Measurements from ENCODE around the gene ASTN2.

ASTN2 gene

DNA sequence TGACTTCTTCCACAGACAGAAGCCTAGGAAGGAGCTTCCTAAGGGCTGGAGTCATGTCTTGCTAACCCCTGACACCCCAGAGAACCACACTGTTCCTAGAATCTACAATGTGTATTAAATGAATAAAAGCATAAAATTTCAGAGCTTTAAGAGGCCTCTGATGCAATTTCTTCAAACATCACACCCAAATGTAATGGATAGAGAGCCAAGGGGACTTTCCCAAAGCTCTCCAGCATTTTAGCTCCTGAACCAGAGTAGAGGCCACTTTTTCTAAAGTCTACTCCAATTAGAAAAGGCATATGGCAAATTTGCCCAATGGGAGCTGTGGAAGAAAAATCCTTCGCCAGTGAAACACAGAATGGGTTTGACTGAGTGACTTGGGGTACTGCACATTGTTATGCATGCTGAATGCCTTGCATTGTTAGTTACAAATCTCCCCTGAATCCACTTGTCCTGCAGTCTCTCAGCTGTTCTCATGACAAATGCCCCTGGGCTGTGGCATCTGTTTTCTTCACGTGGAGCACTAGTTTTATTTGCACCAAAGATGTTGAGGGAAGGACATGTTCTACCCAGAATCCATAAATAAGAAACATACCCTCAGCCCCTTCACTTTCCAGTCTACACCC is 334.0 kb downstream of the ASTN2 start:
- TF ChIP-seq, protein P1, sequence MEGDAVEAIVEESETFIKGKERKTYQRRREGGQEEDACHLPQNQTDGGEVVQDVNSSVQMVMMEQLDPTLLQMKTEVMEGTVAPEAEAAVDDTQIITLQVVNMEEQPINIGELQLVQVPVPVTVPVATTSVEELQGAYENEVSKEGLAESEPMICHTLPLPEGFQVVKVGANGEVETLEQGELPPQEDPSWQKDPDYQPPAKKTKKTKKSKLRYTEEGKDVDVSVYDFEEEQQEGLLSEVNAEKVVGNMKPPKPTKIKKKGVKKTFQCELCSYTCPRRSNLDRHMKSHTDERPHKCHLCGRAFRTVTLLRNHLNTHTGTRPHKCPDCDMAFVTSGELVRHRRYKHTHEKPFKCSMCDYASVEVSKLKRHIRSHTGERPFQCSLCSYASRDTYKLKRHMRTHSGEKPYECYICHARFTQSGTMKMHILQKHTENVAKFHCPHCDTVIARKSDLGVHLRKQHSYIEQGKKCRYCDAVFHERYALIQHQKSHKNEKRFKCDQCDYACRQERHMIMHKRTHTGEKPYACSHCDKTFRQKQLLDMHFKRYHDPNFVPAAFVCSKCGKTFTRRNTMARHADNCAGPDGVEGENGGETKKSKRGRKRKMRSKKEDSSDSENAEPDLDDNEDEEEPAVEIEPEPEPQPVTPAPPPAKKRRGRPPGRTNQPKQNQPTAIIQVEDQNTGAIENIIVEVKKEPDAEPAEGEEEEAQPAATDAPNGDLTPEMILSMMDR (IDR thresholded peaks at IDR 0.05; ENCODE audit: insufficient read depth, low read length, poor library complexity, severe bottlenecking), result no peak
- no peak for DNase-seq (ENCODE audit: extremely low read depth, insufficient read length)
- Histone ChIP-seq H3K4me3 (replicated peaks; ENCODE audit: low read depth, low read length) (no peak overlapping the region), H3K36me3 (ENCODE audit: control insufficient read depth, insufficient read depth, low read length) (no peaks in the 10 kb centered on the region), H3K27me3 (replicated peaks; ENCODE audit: control insufficient read depth, insufficient read depth, low read length) (no peaks in the 10 kb centered on the region; the same call in 1 of the 2 replicates)

DNA sequence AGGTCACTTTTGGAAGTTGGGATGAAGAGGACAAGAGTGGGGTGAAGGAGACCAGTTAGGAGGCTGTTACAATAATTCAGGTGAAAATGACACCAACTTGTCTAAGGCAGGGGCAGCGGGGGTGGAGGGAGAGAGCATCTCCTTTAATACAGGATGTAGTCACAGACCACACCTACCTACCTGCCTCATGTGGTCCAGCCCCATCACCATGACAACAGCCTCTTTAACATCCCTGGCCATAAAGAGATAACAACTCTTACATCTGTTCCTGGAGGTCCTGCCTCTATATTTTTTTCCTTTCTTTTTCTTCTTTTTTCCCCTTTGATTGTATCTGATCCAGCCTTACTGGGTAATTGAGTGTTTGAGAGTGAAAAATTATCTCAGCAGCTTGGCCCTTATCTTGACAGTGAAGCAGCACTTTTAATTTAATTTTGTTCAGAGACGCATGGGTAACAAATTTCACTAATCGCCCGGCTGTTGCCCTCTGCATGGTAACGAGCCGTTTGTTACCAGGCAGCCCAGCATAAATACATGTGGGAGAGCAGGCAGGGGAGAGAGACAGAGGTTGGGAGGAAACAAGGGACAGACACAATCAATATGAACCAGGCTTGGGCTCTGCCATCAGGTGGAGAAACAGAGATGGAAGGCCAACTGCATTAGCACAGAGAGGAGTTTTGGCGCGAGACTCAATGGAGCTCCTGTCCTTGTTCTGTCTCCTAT is 338.1 kb downstream of the ASTN2 start:
- DNase-seq (ENCODE audit: extremely low read depth, insufficient read length), result no peak
- Histone ChIP-seq H3K36me3 (ENCODE audit: control insufficient read depth, insufficient read depth, low read length) (no peaks in the 10 kb centered on the region), H3K27me3 (replicated peaks; ENCODE audit: control insufficient read depth, insufficient read depth, low read length) (no peaks in the 10 kb centered on the region; the same call in 1 of the 2 replicates), H3K4me3 (replicated peaks; ENCODE audit: low read depth, low read length) (no peak overlapping the region)
- TF ChIP-seq, protein P1 (IDR thresholded peaks at IDR 0.05; ENCODE audit: insufficient read depth, low read length, poor library complexity, severe bottlenecking), result no peak

DNA sequence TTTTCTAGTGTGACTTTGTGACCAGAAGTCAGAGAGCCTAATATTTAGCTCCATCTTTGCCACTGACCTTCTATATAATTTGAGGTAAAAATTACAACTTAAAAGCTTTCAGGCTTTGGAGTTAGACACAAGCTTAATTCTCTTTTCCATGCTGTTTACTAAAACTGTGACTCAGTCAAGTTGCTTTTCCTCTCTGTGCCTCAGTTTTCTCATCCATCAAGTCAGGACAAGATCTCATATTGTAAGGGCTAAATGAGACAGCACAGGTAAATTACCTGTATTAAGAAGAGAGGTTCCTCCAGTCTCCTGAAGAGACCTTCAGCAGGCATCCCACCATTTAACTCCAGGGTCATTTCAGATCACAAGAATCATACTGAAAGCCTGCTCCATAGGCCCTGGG is 339.2 kb downstream of the ASTN2 start:
- Histone ChIP-seq H3K27me3 (replicated peaks; ENCODE audit: control insufficient read depth, insufficient read depth, low read length) (no peaks in the 10 kb centered on the region; the same call in 1 of the 2 replicates), H3K36me3 (ENCODE audit: control insufficient read depth, insufficient read depth, low read length) (no peaks in the 10 kb centered on the region), H3K4me3 (replicated peaks; ENCODE audit: low read depth, low read length) (no peak overlapping the region)
- DNase-seq (ENCODE audit: extremely low read depth, insufficient read length), result no peak
- TF ChIP-seq, protein P1 (IDR thresholded peaks at IDR 0.05; ENCODE audit: insufficient read depth, low read length, poor library complexity, severe bottlenecking), result no peak

DNA sequence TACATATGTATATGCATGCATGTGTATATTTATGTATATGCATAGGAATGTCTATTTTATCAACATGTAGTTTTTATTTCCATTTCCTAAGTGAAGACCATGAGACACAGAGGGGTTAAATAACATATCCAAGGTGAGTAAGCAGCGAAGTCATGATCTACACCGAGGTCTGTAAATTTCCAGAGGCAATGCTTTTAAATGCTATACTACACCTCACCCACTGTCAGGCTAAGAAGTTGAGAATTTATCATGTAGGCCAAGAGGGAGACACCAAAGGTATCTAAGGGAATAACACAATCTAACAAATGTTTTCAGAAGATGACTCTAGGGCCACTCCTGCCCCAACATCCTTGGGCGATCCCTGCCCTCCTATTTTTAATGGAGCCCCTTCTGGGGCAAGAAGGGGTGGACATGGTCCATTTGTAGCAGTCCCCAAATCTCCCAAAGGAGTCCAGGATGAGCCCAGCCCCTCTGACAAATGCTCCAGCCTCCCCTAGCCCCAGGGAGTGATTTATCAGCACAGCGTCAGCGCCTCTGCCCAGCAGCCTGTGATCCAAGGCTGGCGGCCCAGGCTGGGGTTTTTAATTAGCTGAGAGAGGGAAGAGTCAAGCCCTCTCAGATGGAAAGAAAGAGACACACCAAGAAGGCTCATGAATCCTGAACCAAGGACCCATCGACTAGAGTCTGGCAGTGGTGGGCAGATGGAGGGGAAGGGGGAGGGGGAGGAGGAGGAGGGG is 339.9 kb downstream of the ASTN2 start:
- H3K4me3 ChIP-seq (replicated peaks; ENCODE audit: low read depth, low read length), result no peak overlapping the region
- TF ChIP-seq, protein P1 (IDR thresholded peaks at IDR 0.05; ENCODE audit: insufficient read depth, low read length, poor library complexity, severe bottlenecking), result no peak

DNA sequence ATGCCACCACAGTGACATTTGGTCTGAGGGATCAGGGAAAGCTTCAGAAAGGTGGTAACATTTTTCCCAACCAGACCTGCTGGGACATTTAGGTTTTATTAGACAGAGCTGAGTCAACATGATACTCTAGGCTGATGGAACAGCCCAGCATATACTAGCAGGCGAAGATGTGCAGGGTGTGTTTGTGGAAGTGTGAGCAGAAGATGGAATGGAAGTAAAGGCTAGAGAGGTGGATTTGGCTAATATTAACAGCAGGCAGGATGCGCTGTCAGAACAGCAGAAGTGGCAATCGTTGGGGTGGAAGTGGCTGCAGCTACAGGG is 340.6 kb downstream of the ASTN2 start:
- Histone ChIP-seq H3K27me3 (replicated peaks; ENCODE audit: control insufficient read depth, insufficient read depth, low read length) (no peaks in the 10 kb centered on the region; the same call in 1 of the 2 replicates), H3K4me3 (replicated peaks; ENCODE audit: low read depth, low read length) (no peak overlapping the region), H3K36me3 (ENCODE audit: control insufficient read depth, insufficient read depth, low read length) (no peaks in the 10 kb centered on the region)
- no peak for DNase-seq (ENCODE audit: extremely low read depth, insufficient read length)
- TF ChIP-seq, protein P1 (IDR thresholded peaks at IDR 0.05; ENCODE audit: insufficient read depth, low read length, poor library complexity, severe bottlenecking), result no peak

More for the DNA sequence above, 339.9 kb downstream of the ASTN2 start:
- Histone ChIP-seq H3K27me3 (replicated peaks; ENCODE audit: control insufficient read depth, insufficient read depth, low read length) (no peaks in the 10 kb centered on the region; the same call in 1 of the 2 replicates), H3K36me3 (ENCODE audit: control insufficient read depth, insufficient read depth, low read length) (no peaks in the 10 kb centered on the region)
- DNase-seq (ENCODE audit: extremely low read depth, insufficient read length), result no peak

Measured in GM06990 (cell line).